ENCODE measurements around the gene CNBP. TPM values are rescaled to one million over a fixed set of nuclear protein-coding genes. Genes with fewer than 3 reads are reported as not detected.

The CNBP gene
- total and polyA plus RNA-seq, 2 of the 13 experiments (the other 11 are each of a cell fraction or from before 2014, with no cell fraction given), result 282 to 354 TPM

- TF ChIP-seq ZNF326 (CRISPR knock-in tag; IDR thresholded peaks at IDR 0.05; ENCODE audit: borderline replicate concordance) (no peak), KAT2B (IDR thresholded peaks at IDR 0.05; ENCODE audit: borderline replicate concordance, low read depth, low read length) (no peak), RCOR2 (CRISPR knock-in tag; IDR thresholded peaks at IDR 0.05) (peak; percentile 45; the same call in 1 of the 2 replicates), PITX1 (CRISPR knock-in tag; IDR thresholded peaks at IDR 0.05) (no peak; the same call in 1 of the 2 replicates), IRF9 (CRISPR knock-in tag; IDR thresholded peaks at IDR 0.05; ENCODE audit: borderline replicate concordance) (no peak), CHCHD3 (CRISPR knock-in tag; IDR thresholded peaks at IDR 0.05) (no peak), KIAA2018 (CRISPR knock-in tag; IDR thresholded peaks at IDR 0.05; ENCODE audit: borderline replicate concordance) (no peak), SRF (IDR thresholded peaks at IDR 0.05; ENCODE audit: low read depth, low read length) (no peak), TIGD3 (CRISPR knock-in tag; IDR thresholded peaks at IDR 0.05; ENCODE audit: borderline replicate concordance) (no peak), DMTF1 (CRISPR knock-in tag; IDR thresholded peaks at IDR 0.05) (no peak), HMGXB3 (CRISPR knock-in tag; IDR thresholded peaks at IDR 0.05; ENCODE audit: borderline replicate concordance) (peak; percentile 53; the same call in 1 of the 2 replicates)
These were observed 41.3 kb upstream of the CNBP start (continued) for GRCh38 chr3:129224984-129225393.

Measured in HepG2 (cell line).